Sigmoid colon (tissue), 4 donors: ENCODE results near the gene OSMR.

ENCODE experiments used
- CTCF ChIP-seq, 4 experiments: fragments of 450-650 bp in 3 of 4; fragments of 200-600 bp in 1 of 4; IDR thresholded peaks; one replicate each; pipeline ENCODE4 v1.5.1; 2016 to 2019; ENCODE audit warnings: antibody characterized with exemption in 4 of 4, mild to moderate bottlenecking in 3 of 4, moderate library complexity in 2 of 4
- POLR2AphosphoS5 ChIP-seq, 4 donors: sonication (generic); formaldehyde crosslinking; IDR thresholded peaks; one replicate each; pipeline ENCODE4 v1.6.1; 2017; ENCODE audit warnings: antibody characterized with exemption in 4 of 4

- no peak for TF ChIP-seq CTCF (IDR thresholded peaks at IDR 0.05)
- no peak for TF ChIP-seq POLR2AphosphoS5 (IDR thresholded peaks at IDR 0.05)
These were observed 8.1 kb downstream of the OSMR start for GRCh38 chr5:38853753-38854470.
